Prostate gland (tissue), 2 donors: ENCODE results near the gene ITFG2.

Source experiments
- POLR2A ChIP-seq: fragments of 450-650 bp; IDR thresholded peaks from one replicate; pipeline ENCODE4 v1.6.1; 2016; ENCODE audit warnings: antibody characterized with exemption, mild to moderate bottlenecking
- TF ChIP-seq, protein P1 (sequence below), 4 experiments: fragments of 200-600 bp in 2 of 4; fragments of 450-650 bp in 2 of 4; sonication (generic) in 2 of 4; IDR thresholded peaks; 1 replicate in 3 of 4; 2 replicates in 1 of 4; pipeline ENCODE4 v1.5.1; 2016 to 2019; ENCODE audit warnings: antibody characterized with exemption in 4 of 4, mild to moderate bottlenecking in 2 of 4, moderate library complexity in 2 of 4

DNA sequence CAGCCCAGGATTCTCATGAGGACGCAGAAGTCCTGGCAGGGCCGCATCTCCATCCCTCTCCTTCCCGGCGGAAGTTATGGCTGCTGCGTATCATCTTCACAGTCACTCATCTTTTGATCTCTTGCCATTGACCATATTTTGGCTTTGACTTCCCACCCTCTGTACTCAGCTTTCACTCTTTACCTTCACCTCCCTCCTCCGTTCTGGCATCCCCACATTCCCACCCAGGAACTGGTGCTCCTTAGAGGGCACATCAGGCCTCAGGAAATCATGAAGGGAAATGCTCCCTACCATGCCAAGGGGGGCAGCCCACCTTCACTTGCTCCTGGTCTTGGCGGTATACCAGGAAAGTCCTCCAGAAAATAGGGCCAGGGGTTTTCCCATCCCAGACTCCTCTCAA lies 43.1 kb downstream of the ITFG2 start:
- TF ChIP-seq, protein P1, sequence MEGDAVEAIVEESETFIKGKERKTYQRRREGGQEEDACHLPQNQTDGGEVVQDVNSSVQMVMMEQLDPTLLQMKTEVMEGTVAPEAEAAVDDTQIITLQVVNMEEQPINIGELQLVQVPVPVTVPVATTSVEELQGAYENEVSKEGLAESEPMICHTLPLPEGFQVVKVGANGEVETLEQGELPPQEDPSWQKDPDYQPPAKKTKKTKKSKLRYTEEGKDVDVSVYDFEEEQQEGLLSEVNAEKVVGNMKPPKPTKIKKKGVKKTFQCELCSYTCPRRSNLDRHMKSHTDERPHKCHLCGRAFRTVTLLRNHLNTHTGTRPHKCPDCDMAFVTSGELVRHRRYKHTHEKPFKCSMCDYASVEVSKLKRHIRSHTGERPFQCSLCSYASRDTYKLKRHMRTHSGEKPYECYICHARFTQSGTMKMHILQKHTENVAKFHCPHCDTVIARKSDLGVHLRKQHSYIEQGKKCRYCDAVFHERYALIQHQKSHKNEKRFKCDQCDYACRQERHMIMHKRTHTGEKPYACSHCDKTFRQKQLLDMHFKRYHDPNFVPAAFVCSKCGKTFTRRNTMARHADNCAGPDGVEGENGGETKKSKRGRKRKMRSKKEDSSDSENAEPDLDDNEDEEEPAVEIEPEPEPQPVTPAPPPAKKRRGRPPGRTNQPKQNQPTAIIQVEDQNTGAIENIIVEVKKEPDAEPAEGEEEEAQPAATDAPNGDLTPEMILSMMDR (IDR thresholded peaks at IDR 0.05): no peak
- no peak for TF ChIP-seq POLR2A
